ENCODE data around the gene ADGB. TPM values are rescaled to one million over a fixed set of nuclear protein-coding genes. Genes with fewer than 3 reads are reported as not detected.

Gene ADGB
- total and polyA plus RNA-seq, 2 of the 13 experiments (the other 11 are each of a cell fraction or from before 2014, with no cell fraction given) = not detected

GRCh38 chr6:146857180-146857979 lies 258.6 kb downstream of the ADGB start (continued):
- TF ChIP-seq KDM5B (CRISPR knock-in tag; IDR thresholded peaks at IDR 0.05; ENCODE audit: borderline replicate concordance) (peak; percentile 92), NONO (IDR thresholded peaks at IDR 0.05) (no peak), NONO (CRISPR knock-in tag; conservative IDR thresholded peaks at IDR 0.05) (peak; percentile 74), TFDP2 (CRISPR knock-in tag; IDR thresholded peaks at IDR 0.05) (peak; percentile 80), NFYB (CRISPR knock-in tag; IDR thresholded peaks at IDR 0.05) (no peak), NCOA5 (CRISPR knock-in tag; IDR thresholded peaks at IDR 0.05) (no peak), SCMH1 (CRISPR knock-in tag; IDR thresholded peaks at IDR 0.05; ENCODE audit: borderline replicate concordance) (no peak), ZNF619 (CRISPR knock-in tag; IDR thresholded peaks at IDR 0.05) (peak; percentile 94; the same call in 1 of the 2 replicates), PRDM4 (CRISPR knock-in tag; IDR thresholded peaks at IDR 0.05; ENCODE audit: borderline replicate concordance) (0 out of 2 replicates have a peak, but pooled peaks have one; percentile 16), CREM (IDR thresholded peaks at IDR 0.05) (0 out of 2 replicates have a peak, but pooled peaks have one; percentile 19), CREM (CRISPR knock-in tag; IDR thresholded peaks at IDR 0.05) (no peak), ZNF605 (CRISPR knock-in tag; IDR thresholded peaks at IDR 0.05) (peak; percentile 84), TOE1 (CRISPR knock-in tag; IDR thresholded peaks at IDR 0.05) (no peak), UBTF (CRISPR knock-in tag; IDR thresholded peaks at IDR 0.05) (peak; percentile 39; the same call in 1 of the 2 replicates), ZBTB25 (CRISPR knock-in tag; IDR thresholded peaks at IDR 0.05) (peak; percentile 85)

Measured in HepG2 (cell line).